Tibial nerve (tissue), 3 donors: Measurements from ENCODE around the gene PDRG1.

Source experiments
- POLR2A ChIP-seq, 2 donors: fragments of 450-650 bp; IDR thresholded peaks; one replicate each; pipeline ENCODE4 v1.6.1; 2017; ENCODE audit warnings: antibody characterized with exemption in 2 of 2, mild to moderate bottlenecking in 2 of 2, moderate library complexity in 2 of 2
- TF ChIP-seq, protein P1 (sequence below), 5 experiments: fragments of 200-600 bp in 3 of 5; fragments of 450-650 bp in 2 of 5; sonication (generic) in 3 of 5; IDR thresholded peaks; one replicate each; pipeline ENCODE4 v1.5.1; 2016 to 2019; ENCODE audit warnings: antibody characterized with exemption in 5 of 5, mild to moderate bottlenecking in 3 of 5, moderate library complexity in 2 of 5

DNA sequence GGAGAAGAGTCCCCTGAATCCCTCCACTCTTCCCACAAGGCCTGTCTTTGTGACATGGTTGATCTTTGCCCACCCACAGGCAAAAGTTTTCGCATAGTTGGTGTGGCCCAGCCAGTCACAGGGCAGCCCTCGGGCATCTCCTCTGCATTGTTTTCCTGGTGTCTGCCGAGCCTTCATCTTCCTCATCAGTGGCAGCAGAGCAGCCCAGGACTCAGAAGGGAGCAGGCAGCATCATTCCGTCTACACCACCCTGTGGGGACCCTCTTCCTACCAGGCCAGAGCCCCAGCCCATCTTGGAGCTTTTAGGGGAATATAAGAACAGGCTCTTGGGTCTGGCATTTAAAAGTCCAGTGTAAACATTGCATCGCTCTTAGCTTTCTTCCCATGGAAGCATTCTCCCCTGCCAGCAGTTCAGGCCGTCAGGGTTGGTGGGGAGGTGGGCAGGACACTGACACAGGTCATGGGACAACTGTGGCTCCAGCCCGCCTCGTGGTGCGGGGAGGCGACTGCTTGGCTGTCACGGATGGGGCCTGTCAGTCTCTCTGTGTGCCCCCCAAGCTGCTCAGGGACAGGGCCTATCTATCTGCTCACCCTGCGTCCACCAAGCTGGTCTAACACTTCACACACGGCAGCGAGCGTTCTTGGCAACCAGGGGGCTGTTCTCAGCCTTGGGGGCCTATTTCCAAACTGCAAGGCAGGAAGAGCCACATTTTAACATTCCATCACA lies 38.3 kb downstream of the PDRG1 start:
- TF ChIP-seq, protein P1, sequence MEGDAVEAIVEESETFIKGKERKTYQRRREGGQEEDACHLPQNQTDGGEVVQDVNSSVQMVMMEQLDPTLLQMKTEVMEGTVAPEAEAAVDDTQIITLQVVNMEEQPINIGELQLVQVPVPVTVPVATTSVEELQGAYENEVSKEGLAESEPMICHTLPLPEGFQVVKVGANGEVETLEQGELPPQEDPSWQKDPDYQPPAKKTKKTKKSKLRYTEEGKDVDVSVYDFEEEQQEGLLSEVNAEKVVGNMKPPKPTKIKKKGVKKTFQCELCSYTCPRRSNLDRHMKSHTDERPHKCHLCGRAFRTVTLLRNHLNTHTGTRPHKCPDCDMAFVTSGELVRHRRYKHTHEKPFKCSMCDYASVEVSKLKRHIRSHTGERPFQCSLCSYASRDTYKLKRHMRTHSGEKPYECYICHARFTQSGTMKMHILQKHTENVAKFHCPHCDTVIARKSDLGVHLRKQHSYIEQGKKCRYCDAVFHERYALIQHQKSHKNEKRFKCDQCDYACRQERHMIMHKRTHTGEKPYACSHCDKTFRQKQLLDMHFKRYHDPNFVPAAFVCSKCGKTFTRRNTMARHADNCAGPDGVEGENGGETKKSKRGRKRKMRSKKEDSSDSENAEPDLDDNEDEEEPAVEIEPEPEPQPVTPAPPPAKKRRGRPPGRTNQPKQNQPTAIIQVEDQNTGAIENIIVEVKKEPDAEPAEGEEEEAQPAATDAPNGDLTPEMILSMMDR (IDR thresholded peaks at IDR 0.05) = no peak
- TF ChIP-seq POLR2A (IDR thresholded peaks at IDR 0.05) = no peak
